ES-I3 (cell line): ENCODE results near the gene SYNE2.
"Not testable (repeated sequence)": the region's sequence is repeated elsewhere in the genome, so short reads cannot be mapped to it uniquely, and the experiment has no call there.

Source experiments
- H3K36me3 ChIP-seq: 2 replicates; pipeline ENCODE4 v1.6.1; 2013; ENCODE audit warnings: mild to moderate bottlenecking, low read length, control low read depth, moderate library complexity; ENCODE audit not compliant: insufficient read depth
- H3K4me1 ChIP-seq: 2 replicates; pipeline ENCODE4 v1.6.1; 2013; ENCODE audit warnings: mild to moderate bottlenecking, control low read depth, low read length; ENCODE audit not compliant: insufficient read depth
- H3K9ac ChIP-seq: 2 replicates; pipeline ENCODE4 v1.6.1; 2013; ENCODE audit warnings: low read depth, mild to moderate bottlenecking, low read length, moderate library complexity
- H3K9me3 ChIP-seq: 2 replicates; pipeline ENCODE4 v1.6.1; 2013; ENCODE audit warnings: mild to moderate bottlenecking, low read length, moderate library complexity; ENCODE audit not compliant: control insufficient read depth, insufficient read depth

SYNE2 gene

GRCh38 chr14:64091217-64091616, 238.4 kb downstream of the SYNE2 start:
- peaks cover 2% of the 10 kb centered on the region for H3K36me3 ChIP-seq
- H3K9ac ChIP-seq = no peak overlapping the region
- peaks cover 16% of the 10 kb centered on the region for H3K4me1 ChIP-seq
- H3K9me3 ChIP-seq = no peaks in the 10 kb centered on the region

- Histone ChIP-seq H3K36me3 (peaks cover 3% of the 10 kb centered on the region), H3K4me1 (peaks cover 16% of the 10 kb centered on the region), H3K9ac (no peak overlapping the region), H3K9me3 (no peaks in the 10 kb centered on the region)
Measured at GRCh38 chr14:64092338-64092737, 239.5 kb downstream of the SYNE2 start.

- peaks cover 3% of the 10 kb centered on the region for H3K36me3 ChIP-seq
- no peaks in the 10 kb centered on the region for H3K9me3 ChIP-seq
- peaks cover 16% of the 10 kb centered on the region for H3K4me1 ChIP-seq
- no peak overlapping the region for H3K9ac ChIP-seq
Measured at GRCh38 chr14:64092940-64093339, 240.1 kb downstream of the SYNE2 start.

DNA sequence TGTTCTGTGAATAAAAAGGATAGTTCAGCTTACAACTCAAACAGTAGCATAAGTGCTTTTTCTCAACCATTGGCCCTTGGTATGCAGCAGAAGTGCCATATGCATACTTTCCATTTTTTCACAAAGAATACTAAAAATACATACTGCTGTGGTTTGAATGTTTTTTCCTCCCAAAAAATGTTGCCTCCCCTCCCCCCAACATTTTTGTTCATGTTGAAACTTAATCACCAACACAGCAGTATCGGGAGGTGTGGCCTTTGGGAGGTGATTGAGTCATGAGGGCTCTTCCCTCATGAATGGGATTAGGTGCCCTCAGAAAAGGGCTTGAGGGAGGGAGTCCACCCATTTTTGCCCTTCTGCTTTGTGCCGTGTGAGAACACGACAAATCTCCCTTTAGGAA, 242.8 kb downstream of the SYNE2 start:
- H3K9ac ChIP-seq = no peak overlapping the region
- H3K9me3 ChIP-seq = no peaks in the 10 kb centered on the region
- H3K4me1 ChIP-seq = peaks cover 5% of the 10 kb centered on the region; the same call in 1 of the 2 replicates
- peaks cover 3% of the 10 kb centered on the region for H3K36me3 ChIP-seq

DNA sequence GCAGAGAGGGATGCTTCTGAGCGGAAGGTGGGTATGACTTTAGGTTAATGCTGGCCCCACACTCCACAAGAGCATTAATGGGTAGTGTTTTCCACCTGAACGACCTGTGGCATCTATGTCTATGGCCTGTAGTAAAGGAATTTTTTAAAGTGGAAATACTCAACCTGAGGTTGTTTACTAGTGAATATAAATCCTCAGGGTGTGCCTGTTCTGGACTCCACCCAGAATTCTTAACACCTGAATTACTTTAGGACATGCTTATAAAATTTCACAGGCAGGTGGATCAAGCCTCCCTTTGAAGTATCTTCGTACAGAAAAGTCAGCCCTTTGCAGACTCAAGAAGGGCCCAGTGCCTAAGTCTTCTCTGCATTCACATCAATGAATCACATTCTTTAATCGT, 245.3 kb downstream of the SYNE2 start:
- H3K9me3 ChIP-seq = no peaks in the 10 kb centered on the region
- H3K36me3 ChIP-seq = peaks cover 3% of the 10 kb centered on the region; the same call in 1 of the 2 replicates
- H3K9ac ChIP-seq = no peak overlapping the region
- H3K4me1 ChIP-seq = peaks cover 5% of the 10 kb centered on the region; the same call in 1 of the 2 replicates

GRCh38 chr14:64107438-64107837, 254.6 kb downstream of the SYNE2 start:
- Histone ChIP-seq H3K36me3 (no peaks in the 10 kb centered on the region), H3K4me1 (no peaks in the 10 kb centered on the region), H3K9ac (no peak overlapping the region), H3K9me3 (no peaks in the 10 kb centered on the region)

DNA sequence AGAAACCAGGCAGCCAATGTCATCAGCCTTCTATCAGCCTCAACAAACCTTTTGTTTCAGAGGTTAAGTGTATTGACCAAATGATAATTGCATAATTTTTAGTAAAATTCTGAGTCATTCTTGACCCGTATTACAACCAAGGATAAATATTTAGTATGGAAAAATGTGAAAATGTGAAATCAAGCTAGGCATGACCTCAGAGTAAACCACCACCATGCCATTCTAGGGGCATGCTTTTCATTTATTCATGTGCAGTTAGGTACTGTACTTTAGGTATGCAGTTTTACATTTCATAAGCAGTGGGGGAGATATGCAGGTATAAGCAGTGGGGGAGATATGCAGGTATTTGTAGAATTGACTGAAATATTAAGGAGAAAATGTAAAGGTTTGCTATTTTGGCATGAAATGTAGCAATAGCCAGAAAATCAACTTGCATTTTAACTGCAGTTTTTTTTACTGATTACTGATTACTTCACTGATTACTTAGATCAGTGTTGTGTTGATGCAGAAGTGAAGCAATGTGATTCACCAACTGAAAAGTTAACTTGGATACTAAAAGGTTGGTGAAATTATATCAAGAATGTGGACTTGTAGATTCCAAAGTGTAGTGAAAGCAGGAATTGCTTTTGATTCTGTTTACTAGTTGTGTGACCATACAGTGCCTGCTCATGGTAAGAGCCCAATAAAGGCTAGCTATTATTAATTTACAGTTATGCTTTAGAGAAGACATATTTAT, 257.2 kb downstream of the SYNE2 start:
- Histone ChIP-seq H3K9ac (no peak overlapping the region), H3K9me3 (no peaks in the 10 kb centered on the region), H3K36me3 (no peaks in the 10 kb centered on the region), H3K4me1 (peaks cover 8% of the 10 kb centered on the region; the same call in 1 of the 2 replicates)

DNA sequence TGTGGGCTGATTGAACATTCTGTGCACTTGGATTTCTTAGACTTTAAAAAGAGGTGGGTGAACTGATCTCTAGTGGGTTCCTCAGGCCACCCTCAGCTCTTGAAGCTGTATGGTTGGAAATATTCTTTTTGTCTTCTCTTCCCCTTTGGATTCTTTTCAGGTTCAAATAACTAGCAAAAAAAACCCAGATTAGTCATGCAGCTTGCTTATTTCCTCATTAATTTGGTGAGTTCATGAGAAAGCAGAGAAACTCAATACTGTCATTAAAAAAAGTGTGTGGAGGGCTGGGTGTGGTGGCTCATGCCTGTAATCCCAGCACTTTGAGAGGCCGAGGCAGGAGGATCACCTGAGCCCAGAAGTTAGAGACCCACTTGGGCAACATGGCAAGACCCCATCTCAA, 258.0 kb downstream of the SYNE2 start:
- H3K9ac ChIP-seq = no peak overlapping the region
- no peaks in the 10 kb centered on the region for H3K9me3 ChIP-seq
- H3K36me3 ChIP-seq = no peaks in the 10 kb centered on the region
- peaks cover 8% of the 10 kb centered on the region; the same call in 1 of the 2 replicates for H3K4me1 ChIP-seq

DNA sequence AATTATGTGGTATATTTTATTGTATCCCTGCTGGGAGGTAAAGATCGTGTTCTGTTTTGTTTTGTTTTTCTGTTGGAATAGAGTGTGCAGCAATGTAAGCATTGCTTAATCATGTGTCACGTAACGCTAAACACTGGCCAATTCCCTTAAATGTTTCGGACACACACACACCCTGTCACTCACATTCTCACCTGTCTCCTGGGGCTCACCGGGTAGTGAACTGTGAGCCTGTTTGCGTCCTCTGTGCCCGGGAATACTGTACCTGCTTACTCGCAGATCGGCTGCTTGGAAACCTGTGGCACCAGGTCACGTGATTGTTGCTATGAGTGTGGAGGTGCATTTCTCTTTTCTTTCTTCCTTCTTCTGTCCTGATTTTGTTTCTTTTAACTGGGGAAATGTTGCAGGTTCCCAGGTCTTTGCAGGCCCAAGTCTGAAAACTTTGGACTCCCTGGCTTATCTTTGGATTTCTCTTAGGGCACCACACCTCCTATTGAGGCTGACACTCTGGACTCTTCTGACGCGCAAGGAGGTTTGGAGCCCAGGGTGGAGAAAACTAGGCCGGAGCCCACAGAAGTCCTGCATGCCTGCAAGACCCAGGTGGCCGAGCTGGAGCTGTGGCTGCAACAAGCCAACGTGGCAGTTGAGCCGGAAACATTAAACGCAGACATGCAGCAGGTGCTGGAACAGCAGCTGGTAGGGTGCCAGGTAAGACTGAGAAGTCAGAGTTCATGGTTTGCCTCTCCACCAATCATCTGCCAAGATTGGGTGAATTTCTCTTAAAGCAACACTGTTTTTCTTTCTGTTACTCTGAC, 260.3 kb downstream of the SYNE2 start:
- Histone ChIP-seq H3K4me1 (peaks cover 8% of the 10 kb centered on the region; the same call in 1 of the 2 replicates), H3K36me3 (no peaks in the 10 kb centered on the region), H3K9me3 (no peaks in the 10 kb centered on the region), H3K9ac (no peak overlapping the region)

- Histone ChIP-seq H3K9me3 (no peaks in the 10 kb centered on the region), H3K9ac (no peak overlapping the region), H3K36me3 (no peaks in the 10 kb centered on the region), H3K4me1 (peaks cover 8% of the 10 kb centered on the region; the same call in 1 of the 2 replicates)
Measured at GRCh38 chr14:64114166-64114565, 261.4 kb downstream of the SYNE2 start.

DNA sequence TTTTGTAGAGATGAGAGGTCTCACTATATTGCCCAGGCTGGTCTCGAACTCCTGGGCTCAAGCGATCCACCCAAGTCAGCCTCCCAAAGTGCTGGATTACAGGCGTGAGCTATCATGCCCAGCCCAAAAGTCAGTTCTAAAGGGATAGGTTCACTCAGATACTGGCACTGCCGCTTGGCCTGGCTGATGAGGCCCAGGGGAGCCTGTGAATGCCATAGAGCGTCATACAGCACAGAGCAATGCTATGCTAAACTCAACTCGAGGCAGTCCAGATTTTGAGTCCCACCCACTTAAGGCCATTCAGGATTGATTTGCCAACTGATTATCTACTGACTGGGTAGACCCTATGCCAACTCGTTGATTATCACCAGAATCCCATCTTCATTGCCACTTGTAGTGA, 262.0 kb downstream of the SYNE2 start:
- Histone ChIP-seq H3K36me3 (no peaks in the 10 kb centered on the region), H3K9me3 (no peaks in the 10 kb centered on the region), H3K9ac (no peak overlapping the region), H3K4me1 (peaks cover 8% of the 10 kb centered on the region; the same call in 1 of the 2 replicates)

- peaks cover 8% of the 10 kb centered on the region; the same call in 1 of the 2 replicates for H3K4me1 ChIP-seq
- no peaks in the 10 kb centered on the region for H3K36me3 ChIP-seq
- H3K9me3 ChIP-seq = no peaks in the 10 kb centered on the region
- H3K9ac ChIP-seq = no peak overlapping the region
Measured at GRCh38 chr14:64115401-64115800, 262.6 kb downstream of the SYNE2 start.

- H3K9ac ChIP-seq = no peak overlapping the region
- no peaks in the 10 kb centered on the region for H3K36me3 ChIP-seq
- H3K9me3 ChIP-seq = no peaks in the 10 kb centered on the region
- H3K4me1 ChIP-seq = peaks cover 8% of the 10 kb centered on the region; the same call in 1 of the 2 replicates
Measured at GRCh38 chr14:64117671-64118402, 265.0 kb downstream of the SYNE2 start.

DNA sequence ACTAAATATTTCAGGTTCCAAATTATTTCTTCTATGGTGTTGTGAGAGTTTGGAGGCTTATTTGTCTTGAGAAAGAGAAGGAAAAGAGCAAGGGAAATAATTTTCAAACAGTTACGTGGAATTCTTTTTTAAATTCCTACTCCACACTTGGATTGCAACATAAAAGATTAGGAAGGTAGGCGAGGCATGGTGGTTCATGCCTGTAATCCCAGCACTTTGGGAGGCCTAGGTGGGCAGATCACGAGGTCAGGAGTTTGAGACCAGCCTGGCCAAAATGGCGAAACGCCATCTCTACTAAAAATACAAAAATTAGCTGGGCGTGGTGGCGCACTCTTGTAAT, 265.6 kb downstream of the SYNE2 start:
- not testable (repeated sequence) for H3K36me3 ChIP-seq, H3K4me1 ChIP-seq, H3K9me3 ChIP-seq, H3K9ac ChIP-seq
